HG03039 (cell line): ENCODE measurements around the gene MCMBP.
"Not testable (repeated sequence)": the region's sequence is repeated elsewhere in the genome, so short reads cannot be mapped to it uniquely, and the experiment has no call there.

Experiments
- ATAC-seq: cut with Tn5 transposase; IDR thresholded peaks from one replicate; pipeline ENCODE4 v1.9.1; 2021; ENCODE audit warnings: mild to moderate bottlenecking, moderate library complexity; ENCODE audit not compliant: unreplicated experiment

MCMBP gene

DNA sequence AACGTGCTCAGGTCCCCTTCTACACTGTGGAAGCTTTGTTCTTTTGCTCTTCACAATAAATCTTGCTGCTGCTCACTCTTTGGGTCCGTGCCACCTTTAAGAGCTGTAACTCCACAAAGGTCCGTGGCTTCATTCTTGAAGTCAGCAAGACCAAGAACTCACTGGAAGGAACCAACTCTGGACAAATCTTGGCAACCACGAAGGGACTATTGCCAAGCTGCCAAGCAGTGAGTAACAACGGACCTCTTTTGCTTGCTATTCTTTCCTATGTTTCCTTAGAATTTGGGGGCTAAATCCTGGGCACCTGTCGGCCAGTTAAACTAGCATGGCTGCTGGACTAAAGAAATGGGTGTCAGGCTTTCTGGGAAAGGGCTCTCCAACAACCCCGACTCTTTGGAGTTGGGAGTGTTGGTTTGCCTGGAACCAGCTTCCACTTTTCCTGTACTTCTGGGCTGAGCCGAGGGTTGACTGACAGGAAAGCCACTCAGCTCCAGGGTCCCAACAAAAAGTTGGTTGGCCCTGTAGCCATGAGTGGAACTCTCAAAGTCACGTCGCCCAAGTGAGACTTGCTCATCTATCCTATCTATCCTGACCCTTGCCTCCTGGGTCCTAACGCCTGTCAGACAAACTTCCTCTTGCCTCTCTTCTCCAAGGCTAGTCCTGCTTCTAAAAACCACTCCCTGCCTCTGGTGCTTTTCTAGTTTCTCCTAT, 11.4 kb upstream of the MCMBP start:
- not testable (repeated sequence) for ATAC-seq

DNA sequence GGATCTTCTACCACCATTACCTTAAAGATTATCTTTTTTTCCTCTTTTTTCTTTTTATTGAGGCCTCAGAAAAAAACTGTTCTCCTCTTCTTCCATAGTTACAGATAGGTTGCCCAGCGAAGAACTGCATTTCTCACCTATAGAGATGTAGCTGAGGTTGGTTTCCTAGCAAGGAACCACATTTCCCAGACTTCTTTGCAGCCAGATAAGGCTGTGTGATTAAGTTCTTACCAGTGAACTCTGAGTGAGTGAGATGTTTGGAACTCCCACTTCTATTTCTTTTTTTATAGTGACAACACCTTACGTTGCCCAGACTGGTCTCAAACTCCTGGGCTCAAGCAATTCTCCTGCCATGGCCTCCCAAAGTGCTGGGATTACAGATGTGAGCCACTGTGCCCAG, 5.9 kb upstream of the MCMBP start:
- no peak for ATAC-seq

DNA sequence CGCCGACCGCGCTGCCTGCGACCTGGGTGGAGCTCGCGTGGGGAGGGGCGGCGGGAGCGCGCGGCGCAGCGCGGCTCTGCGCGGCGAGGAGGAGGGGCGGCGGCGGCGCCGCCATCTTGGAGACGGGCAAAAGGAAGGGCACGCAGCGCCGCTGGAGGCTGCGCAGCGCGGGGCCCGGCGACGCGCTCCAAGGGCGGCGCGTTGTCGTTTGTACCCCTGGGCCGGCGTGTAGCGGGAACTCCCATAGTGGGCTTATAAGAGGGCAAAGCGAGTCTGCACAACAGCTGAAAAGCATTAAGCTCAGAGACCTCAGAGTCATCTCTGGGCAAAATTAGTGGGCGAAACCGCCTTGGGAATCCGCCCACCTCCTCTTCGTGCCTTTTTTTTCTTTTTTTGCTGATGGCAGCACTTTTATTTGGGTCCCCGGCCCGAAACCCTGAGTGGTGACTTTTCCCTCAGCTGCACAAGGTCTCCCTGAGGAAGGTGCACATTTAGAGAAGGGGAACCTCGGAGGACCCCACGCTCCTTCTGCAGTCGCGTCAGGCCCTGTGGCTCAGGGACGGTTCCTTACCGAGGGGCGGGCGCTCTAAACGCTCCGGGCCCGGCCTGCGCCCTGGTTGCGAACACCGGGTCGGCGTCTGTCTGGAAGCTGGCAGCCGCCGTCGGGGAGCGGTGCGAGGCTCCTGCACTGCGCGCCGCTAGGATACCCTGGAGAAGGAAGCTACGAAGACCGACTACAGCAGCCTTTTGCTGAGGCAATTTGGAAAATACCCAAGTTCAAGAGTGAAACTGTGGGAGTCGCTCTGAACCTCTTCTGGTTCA, 428 bp upstream of the MCMBP start:
- peak; percentile 84 for ATAC-seq

DNA sequence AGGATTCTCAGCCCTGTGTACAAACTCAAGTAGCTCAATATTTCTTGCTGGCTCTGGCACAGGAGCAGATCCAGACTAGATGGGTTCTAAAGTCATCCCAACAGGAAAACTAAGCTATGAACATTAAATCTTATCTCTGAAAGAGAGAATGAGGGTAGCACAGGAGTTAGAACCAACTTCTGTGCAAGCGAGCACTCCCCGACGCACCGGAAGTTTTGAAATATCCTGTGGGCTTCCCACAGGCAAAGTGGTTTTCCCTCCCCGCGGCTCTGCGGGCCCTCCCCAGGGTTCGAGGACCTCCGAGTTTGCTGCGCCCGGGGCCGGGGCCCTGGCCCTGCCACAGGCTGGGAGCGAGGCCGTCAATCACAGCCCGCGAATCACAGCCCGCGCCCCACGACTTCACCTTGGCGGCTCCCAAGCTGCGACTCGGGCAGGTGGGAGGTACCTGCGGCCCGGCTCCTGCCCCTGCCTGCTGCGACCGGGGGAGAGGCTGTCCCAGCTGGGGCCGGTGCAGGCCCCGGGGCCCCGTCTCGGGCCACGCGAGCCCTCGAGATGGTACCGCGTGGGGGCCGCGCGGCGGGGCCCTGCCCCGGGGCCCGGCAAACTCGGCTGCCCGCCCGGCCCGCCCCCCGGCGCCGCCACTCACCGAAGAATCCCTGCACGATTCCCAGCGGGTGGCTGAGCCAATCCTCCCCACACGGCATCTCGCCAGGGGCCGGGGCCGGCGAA, 598 bp downstream of the MCMBP start:
- peak; percentile 32 for ATAC-seq

DNA sequence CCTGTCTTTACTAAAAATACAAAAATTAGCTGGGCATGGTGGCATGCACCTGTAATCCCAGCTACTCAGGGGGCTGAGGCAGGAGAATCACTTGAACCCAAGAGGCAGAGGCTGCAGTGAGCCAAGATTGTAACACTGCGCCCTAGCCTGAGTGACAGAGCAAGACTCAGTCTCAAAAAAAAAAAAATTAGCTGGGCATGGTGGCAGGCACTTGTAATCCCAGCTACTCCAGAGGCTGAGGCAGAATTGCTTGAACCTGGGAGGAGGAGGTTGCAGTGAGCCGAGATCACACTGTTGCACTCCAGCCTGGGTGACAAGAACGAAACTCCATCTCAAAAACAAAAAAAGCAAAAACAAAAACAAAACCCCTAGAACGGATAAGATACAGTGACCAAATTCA, 3.2 kb downstream of the MCMBP start:
- not testable (repeated sequence) for ATAC-seq

DNA sequence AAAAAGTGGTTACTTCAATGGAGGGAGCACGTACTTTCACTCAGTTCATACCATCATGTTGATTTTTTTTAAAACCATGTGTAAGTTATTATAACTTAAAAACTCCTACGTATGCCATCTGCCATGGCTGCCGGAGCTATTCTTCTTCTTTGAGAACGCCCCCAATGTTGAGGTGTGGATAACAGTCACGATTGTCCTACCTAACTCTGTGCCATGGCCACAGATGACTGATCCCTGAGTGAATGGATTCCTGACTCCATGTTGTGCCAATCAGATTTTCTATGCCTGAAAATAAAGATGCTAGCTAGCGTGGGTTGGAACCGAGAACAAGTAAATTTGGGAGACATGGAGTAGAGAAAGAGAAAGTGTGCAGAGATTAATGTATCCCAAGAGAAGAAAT, 5.3 kb downstream of the MCMBP start:
- ATAC-seq, result no peak

DNA sequence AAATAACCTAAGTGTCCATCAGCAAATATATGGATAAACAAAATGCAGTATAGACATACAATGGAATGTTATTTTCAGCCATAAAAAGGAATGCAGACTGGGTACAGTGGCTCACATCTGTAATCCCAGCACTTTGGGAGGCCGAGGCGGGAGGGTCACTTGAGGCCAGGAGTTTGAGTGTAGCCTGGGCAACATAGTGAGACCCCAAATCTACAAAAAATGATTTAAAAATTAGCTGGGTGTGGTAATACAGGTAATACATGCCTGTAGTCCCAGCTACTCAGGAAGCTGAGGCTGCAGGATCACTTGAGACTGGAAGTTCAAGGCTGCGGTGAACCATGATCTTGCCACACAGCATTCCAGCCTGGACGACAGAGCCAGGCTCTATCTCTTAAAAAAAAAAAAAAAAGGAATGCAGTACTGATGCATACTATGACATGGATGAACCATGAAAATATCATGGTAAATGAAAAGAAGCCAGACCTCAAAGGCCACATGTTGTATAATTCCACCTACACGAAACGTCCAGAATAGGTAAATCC, 6.9 kb downstream of the MCMBP start:
- no peak for ATAC-seq

DNA sequence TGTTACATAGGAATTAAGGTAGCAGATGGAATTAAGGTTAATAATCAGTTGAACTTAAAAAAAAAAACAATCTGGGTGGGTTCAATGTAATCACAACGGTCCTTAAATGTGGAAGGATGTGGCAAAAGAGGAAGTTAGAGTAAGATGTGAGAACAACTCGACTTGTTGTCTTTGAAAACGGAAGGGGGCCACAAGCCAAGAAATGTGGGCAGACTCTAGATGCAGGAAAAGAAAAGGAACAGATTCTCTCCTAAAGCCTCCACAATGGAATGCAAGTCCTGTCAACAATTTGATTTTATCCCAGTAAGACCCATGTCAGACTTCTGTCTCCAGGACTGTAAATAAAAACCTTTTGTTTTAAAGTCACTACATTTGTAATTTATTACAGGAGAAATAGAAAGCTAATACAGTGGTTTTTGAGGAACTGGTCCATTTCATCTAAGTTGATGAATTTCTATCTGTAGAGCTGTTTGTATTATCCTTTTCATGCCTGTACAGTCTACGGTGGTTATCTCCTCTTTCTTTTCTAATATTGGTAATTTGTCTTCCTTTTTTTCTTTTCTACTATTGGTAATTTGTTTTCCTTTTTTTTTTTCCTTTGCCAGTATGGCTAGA, 8.6 kb downstream of the MCMBP start:
- no peak for ATAC-seq

DNA sequence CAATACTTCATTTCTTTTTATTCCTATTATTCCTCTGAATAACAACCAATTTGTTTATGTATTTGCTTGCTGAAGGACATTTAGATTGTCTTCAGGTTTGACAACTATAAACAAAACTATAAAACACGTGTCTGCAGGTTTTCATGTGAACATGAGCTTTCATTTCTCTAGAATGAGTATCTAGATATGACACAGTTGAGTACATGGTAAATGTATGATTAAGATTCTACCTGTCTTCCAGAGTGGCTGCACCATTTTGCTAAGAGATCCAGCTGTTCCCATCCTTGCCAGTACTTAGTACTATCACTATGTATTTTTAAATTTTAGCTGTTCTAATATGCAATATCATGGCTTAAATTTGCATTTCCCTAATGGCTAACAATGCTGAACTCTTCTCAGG, 10.1 kb downstream of the MCMBP start:
- ATAC-seq, result no peak

DNA sequence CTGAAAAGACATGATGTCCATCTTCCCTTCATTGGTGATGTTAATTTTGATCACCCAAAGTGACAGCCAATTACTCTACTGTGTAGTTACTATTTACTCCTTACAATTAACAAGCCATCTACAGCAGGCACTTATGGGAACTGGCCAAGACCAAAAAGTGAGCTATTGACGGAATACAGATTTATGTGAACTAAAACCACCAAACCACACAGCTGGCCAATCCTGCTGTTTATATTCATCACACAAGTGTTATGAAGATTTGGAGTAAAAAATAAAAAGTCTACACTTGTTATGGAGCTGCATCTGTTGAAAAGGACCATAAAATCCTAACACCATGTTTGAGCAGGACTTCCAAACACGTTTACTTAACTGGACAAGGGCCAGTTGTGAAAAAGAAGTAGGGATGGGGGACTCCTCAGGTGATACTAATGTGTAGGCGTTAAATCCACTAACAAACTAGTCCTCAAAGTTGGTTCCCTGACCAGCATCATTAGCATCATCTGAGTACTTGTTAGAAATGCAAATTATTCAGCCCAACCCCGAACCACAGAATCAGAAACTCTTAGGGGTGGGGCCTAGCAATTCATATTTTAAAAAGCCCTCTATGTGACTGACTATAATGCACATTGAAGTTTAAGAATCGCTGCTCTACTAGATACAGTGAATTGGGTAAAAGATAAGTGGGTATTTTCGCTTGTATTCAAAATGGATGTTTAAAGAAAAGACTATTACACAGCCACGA, 11.6 kb downstream of the MCMBP start:
- no peak for ATAC-seq

DNA sequence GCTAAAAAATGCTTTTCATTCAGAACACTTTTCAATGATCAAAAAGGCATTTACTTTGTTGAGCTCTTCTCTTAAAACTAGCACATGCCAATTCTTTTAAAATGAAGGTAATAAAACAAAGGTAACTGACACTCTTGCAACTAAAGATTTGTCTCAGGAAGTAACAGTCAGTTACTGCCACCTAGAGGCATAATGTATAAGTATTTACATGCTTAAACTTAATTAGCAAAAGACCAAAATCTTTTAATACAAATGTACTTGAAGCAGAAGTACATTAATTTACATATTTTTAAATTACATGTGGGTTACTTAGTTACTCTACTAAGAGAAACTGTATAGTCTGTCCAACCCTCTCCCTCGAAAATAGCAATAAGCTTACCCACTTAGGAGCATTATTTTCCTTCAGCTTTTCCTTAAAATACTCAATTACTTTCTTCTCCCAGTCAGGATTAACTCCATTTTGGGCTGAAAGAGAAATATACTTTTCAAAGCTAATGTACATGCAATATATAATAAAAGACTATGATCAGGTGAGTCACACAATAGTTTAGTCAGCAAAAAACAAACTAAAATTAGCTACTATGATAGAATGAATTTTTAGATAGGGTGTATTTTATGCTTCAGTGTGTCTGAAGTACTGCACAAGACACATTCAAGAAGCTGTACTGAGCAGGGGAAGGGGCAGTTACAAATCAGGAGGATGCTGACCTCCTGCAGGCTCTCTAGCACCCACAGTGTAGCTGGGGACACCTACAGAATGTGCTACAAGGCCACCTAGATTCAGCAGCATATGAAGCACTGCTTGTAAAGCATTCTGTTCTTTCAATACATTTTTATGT, 13.0 kb downstream of the MCMBP start:
- ATAC-seq, result no peak

DNA sequence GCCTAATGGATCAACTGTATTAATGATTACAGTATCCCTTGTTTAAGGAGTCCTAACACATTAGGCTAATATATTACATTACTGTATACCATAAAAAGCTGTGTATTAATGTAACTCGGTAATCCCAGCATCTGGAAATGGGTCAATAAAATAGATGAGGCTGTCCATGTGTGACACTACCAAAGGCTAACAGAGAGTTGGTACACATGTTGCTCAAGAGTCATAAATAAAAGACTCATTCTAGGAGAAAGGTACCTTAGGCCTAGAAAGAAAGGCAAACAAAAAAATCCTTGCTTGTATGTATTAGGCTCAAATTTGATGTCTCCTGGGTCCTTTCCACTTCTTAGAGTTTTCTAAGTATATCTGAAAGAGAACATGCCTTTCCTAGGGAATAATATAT, 14.6 kb downstream of the MCMBP start:
- ATAC-seq, result no peak

DNA sequence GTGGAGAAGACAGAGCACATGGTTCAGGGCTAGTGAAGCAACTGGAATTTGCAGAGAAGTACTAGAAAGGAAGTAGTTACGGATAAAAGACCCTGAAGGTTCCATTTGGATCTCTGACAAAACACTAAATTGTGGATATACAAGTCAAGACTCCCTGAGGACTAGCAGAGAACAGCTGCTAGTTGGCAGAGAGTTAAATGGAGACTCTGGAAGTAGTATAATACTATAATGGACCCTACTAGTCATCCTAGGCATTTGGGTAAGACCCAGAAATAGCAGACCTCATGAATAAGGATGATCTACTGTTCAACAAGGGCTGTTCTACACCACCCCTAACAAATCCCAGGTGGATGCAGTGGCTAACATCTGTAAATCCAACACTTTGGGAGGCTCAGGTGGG, 19.1 kb downstream of the MCMBP start:
- no peak for ATAC-seq

DNA sequence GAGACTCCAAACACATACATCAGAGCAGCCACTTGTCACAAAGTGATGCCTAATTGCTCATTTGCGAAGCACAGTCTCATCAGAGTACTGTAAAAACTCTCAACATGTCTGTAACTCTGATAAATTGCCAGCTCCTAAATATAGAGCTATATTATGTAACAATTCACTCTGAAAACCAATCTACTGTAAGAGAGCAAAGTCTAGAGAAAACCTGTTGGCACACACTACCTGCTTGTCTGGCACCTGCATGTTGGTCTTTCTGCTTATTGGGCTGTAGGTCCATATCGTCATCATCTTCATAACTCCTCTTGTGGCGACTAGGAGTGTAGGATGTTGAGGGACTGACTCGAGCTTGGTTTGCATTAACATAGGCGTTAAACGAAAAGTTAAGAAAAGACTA, 19.8 kb downstream of the MCMBP start:
- ATAC-seq, result no peak

DNA sequence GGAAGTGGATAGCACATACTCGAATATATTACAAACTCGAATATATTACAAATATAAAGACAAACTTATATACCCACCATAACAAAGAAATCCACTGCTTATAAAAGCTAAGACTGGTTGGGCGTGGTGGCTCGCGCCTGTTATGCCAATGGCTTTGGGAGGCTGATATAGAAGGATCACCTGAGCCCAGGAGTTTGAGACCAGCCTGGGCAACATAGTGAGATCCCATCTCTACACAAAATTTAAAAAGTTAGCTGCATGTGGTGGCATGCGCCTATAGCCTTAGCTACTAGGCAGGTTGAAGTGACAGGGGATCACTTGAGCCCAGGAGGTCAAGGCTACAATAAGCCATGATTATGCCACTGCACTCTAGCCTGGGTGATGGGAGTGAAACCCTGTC, 20.4 kb downstream of the MCMBP start:
- ATAC-seq, result no peak

DNA sequence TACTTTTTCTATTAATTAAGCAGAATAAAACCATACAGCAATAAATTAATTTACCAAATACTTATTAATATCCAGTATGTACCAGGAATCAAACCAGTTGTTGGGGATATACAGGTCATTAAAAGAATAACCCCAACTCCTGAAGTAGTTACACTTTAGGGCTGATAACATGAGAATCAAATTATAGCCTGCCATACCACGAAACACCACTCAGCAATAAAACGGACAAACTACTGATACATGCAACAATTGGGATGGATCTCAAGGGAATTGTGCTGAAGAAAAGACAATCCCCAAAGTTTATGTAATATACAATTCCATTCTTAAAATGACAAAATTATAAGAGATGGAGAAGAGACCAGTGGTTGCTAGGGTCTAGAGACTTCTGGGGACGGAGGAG, 22.7 kb downstream of the MCMBP start:
- ATAC-seq, result no peak

DNA sequence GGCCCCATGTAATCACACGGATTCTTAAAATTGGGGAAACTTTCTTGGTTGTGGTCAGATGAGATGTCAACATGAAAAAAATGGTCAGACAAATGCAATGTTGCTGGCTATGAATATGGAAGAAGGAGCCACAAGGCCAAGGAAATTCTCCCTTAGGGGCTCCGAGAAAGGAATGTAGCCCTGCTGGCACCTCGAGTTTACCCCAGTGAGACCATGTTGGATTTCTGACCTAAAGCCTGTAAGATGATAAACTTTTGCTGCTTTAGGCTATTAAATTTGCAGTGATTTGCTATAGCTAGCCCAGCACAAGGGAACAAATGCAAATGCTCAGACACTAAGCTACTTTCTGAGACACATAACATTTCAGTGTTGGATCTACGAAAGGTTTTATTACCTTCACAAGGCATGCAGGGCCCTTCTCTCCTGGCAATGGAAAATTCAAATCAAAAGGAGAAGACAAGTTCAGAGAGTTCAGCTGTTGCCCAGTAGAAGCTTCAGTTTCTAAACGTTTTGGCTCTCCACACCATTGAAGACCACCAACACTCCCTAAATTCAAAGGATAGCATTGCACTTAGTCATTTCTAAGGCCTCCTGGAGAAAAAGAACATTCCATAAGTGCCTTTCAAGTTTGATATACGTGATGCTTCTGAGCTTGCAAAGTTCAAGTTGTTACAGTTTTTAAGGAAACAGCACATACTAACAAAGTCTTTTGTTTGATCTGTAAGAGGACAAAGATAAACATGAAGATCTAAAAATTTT, 23.4 kb downstream of the MCMBP start:
- no peak for ATAC-seq

DNA sequence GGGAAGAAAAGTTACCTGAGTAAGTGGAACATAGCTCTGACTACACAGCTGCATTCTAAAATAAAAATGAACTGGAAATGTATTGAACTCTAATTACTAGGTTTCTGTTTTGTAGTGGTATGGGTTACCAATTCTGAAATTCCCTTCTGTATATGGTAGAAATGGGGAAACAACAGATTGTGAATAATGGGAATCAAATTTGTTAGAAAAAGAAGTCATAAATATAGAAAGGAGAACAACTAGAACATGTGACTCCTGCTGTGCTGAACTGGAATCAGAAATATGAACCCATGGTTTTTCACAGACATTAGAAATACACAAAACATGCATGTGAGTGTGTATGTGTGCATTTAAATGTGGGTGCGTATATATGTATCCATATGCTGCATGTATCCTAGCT, 27.0 kb downstream of the MCMBP start:
- no peak for ATAC-seq

DNA sequence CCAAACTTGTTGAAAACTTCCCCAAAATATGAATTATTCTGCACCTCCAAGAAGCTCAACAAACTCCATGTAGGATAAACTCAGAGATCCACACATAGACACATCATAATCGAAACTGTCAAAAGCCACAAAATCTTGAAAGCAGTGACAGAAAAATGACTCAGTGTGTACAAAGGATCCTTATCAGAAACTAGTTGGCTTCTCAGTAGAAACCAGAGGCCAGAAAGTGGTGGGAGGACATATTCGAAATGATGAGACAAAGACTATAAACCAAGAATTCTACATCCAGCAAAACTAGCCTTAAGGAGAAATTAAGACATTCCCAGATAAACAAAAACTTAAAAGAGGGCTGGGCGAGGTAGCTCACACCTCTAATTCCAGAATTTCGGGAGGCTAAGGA, 38.5 kb downstream of the MCMBP start:
- ATAC-seq, result no peak
